ENCODE measurements around the gene SLC26A5. TPM values are rescaled to one million over a fixed set of nuclear protein-coding genes. Genes with fewer than 3 reads are reported as not detected.

Gene SLC26A5
- total RNA-seq, 1 donor from 2014 or later = not detected

GRCh38 chr7:103469095-103469948 is 23.3 kb upstream of the SLC26A5 start:
- intact Hi-C loops (cut with DNase I) = no loop called here
- Histone ChIP-seq H3K9me3 (no peaks in the 10 kb centered on the region), H3K36me3 (no peaks in the 10 kb centered on the region), H3K4me3 (no peak overlapping the region), H3K27ac (no peak overlapping the region), H3K27me3 (no peaks in the 10 kb centered on the region), H3K4me1 (no peaks in the 10 kb centered on the region)
- TF ChIP-seq POLR2AphosphoS5 (IDR thresholded peaks at IDR 0.05; ENCODE audit: insufficient read depth in 1 of 2, low read depth in 1 of 2) (no peak), POLR2A (IDR thresholded peaks at IDR 0.05) (no peak)
- TF ChIP-seq, protein P1, sequence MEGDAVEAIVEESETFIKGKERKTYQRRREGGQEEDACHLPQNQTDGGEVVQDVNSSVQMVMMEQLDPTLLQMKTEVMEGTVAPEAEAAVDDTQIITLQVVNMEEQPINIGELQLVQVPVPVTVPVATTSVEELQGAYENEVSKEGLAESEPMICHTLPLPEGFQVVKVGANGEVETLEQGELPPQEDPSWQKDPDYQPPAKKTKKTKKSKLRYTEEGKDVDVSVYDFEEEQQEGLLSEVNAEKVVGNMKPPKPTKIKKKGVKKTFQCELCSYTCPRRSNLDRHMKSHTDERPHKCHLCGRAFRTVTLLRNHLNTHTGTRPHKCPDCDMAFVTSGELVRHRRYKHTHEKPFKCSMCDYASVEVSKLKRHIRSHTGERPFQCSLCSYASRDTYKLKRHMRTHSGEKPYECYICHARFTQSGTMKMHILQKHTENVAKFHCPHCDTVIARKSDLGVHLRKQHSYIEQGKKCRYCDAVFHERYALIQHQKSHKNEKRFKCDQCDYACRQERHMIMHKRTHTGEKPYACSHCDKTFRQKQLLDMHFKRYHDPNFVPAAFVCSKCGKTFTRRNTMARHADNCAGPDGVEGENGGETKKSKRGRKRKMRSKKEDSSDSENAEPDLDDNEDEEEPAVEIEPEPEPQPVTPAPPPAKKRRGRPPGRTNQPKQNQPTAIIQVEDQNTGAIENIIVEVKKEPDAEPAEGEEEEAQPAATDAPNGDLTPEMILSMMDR (IDR thresholded peaks at IDR 0.05) = no peak
- no peak for DNase-seq (ENCODE audit: extremely low spot score in 2 of 2)

DNA sequence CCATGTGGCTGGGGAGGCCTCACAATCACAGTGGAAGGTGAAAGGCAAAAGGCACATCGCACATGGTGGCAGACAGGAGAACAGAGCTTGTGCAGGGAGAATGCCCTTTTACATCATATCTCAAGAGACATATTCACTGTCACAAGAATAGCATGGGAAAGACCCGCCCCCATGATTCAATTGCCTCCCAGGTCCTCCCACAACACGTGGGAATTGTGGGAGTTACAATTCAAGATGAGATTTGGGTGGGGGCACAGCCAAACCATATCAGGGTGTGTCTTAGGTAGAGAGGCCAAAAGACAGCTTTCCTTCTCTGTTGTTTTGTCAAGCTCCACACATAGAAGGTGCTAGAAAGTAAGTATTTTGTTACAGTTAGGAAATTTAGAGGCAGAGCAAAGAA is 20.8 kb upstream of the SLC26A5 start:
- TF ChIP-seq, protein P1 (IDR thresholded peaks at IDR 0.05) = no peak
- TF ChIP-seq POLR2AphosphoS5 (IDR thresholded peaks at IDR 0.05; ENCODE audit: insufficient read depth in 1 of 2, low read depth in 1 of 2) (no peak), POLR2A (IDR thresholded peaks at IDR 0.05) (no peak)
- Histone ChIP-seq H3K4me1 (no peaks in the 10 kb centered on the region), H3K4me3 (no peak overlapping the region), H3K36me3 (no peaks in the 10 kb centered on the region), H3K27me3 (no peaks in the 10 kb centered on the region), H3K9me3 (no peaks in the 10 kb centered on the region), H3K27ac (no peak overlapping the region)
- intact Hi-C loops (cut with DNase I) = no loop called here
- no peak for DNase-seq (ENCODE audit: extremely low spot score in 2 of 2)

GRCh38 chr7:103462358-103462757 is 16.4 kb upstream of the SLC26A5 start:
- Histone ChIP-seq H3K4me3 (no peak overlapping the region), H3K36me3 (no peaks in the 10 kb centered on the region), H3K4me1 (no peaks in the 10 kb centered on the region), H3K27ac (no peak overlapping the region), H3K9me3 (no peaks in the 10 kb centered on the region), H3K27me3 (no peaks in the 10 kb centered on the region)
- no peak for DNase-seq (ENCODE audit: extremely low spot score in 2 of 2)
- TF ChIP-seq POLR2A (IDR thresholded peaks at IDR 0.05) = no peak
- intact Hi-C loops (cut with DNase I) = no loop called here

DNA sequence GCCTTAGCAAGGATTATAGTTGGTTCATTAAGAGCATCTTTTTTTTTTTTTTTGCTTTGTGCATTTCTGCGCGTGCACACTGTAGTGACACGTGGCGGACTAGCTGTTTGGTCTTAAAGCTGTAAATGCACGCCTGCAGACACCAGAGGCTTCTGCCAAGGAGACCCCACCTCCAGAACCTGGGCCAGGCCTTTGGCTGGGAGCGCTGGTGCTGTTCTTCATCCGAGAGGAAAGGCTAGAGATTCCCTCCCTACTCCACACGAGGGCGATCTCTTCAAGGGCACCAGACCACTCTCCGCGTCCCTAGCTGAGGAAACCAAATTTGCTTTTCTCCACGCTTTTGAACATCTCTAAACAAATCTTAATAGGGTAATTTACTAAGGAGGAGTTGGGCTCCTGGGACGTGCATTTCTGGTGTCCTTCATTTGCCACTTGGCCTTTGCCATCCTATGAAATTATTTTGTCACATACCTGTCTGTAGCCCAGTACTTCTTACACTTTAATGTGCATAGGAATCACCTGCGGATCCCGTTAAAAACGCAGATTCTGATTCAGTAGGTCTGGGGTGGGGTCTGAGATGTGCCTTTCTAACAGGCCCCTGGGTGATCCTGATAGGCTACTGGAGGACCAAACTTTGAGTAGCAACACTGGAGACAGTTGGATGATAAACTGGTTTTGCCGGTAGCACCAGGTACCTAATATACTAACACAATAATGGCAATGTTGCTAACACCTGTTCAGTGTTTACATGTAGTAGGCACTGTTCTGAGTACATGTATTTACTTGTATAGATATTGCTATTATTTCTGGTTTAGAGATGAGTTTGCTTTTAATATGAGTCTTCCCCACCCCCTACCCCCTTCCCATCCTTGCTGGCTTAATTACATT is 1.3 kb upstream of the SLC26A5 start:
- H3K27me3 ChIP-seq = no peaks in the 10 kb centered on the region
- intact Hi-C loops (cut with DNase I) = no loop called here
- no peak for DNase-seq (ENCODE audit: extremely low spot score in 2 of 2)

More for the DNA sequence above, 1.3 kb upstream of the SLC26A5 start:
- Histone ChIP-seq H3K9me3 (no peaks in the 10 kb centered on the region), H3K4me3 (no peak overlapping the region), H3K27ac (no peak overlapping the region), H3K36me3 (no peaks in the 10 kb centered on the region), H3K4me1 (peaks cover 6% of the 10 kb centered on the region)
- TF ChIP-seq POLR2AphosphoS5 (IDR thresholded peaks at IDR 0.05; ENCODE audit: insufficient read depth in 1 of 2, low read depth in 1 of 2) (no peak), POLR2A (IDR thresholded peaks at IDR 0.05) (no peak)
- TF ChIP-seq, protein P1 (IDR thresholded peaks at IDR 0.05) = no peak

Measured in vagina (tissue), 2 donors.